ENCODE results near the gene RASAL2. TPM values are rescaled to one million over a fixed set of nuclear protein-coding genes. Genes with fewer than 3 reads are reported as not detected.

RASAL2 gene
- total RNA-seq, 1 experiment from 2014 or later: 36.8 TPM

- DNase-seq: no peak
- POLR2A ChIA-PET: no interaction called here
- Mint-ChIP-seq H3K9me3 (ENCODE audit: unreplicated experiment) (no peaks in the 10 kb centered on the region), H3K4me1 (ENCODE audit: low read depth, unreplicated experiment) (no peaks in the 10 kb centered on the region), H3K27me3 (ENCODE audit: insufficient read depth, unreplicated experiment) (no peaks in the 10 kb centered on the region), H3K4me3 (ENCODE audit: unreplicated experiment) (no peak overlapping the region), H3K27ac (ENCODE audit: unreplicated experiment) (no peak overlapping the region), H3K36me3 (ENCODE audit: insufficient read depth, unreplicated experiment) (peaks cover 5% of the 10 kb centered on the region)
- H3K4me3 ChIP-seq (ENCODE audit: low read depth, low read length): no peak overlapping the region
- CTCF ChIA-PET: interaction anchor here (0.8 kb wide), 1 partner anchor 650 kb away, joined by 6 read pairs; no protein-coding TSS in a partner anchor
- H3K27me3 ChIP-seq (replicated peaks; ENCODE audit: control insufficient read depth, insufficient read depth, low read length): no peaks in the 10 kb centered on the region
- no peak for TF ChIP-seq CTCF (IDR thresholded peaks at IDR 0.05; ENCODE audit: insufficient read depth in 1 of 2, low read depth in 1 of 2, low read length in 1 of 2, severe bottlenecking in 1 of 2, unreplicated experiment in 1 of 2)
- intact Hi-C loops (cut with micrococcal nuclease; ENCODE audit: unreplicated experiment): no loop called here
- H3K4me1 ChIP-seq: peaks cover 8% of the 10 kb centered on the region; the same call in 1 of the 2 replicates
- BruUV-seq (replicated peaks): no TSS peak
- no peaks in the 10 kb centered on the region for H3K36me3 ChIP-seq (ENCODE audit: control insufficient read depth, insufficient read depth, low read length)
- H3K9me3 ChIP-seq: no peaks in the 10 kb centered on the region
Measured at GRCh38 chr1:178371933-178372388, 278.1 kb downstream of the RASAL2 start.

- DNase-seq: no peak
- Mint-ChIP-seq H3K4me3 (ENCODE audit: unreplicated experiment) (no peak overlapping the region), H3K36me3 (ENCODE audit: insufficient read depth, unreplicated experiment) (peaks cover 7% of the 10 kb centered on the region), H3K9me3 (ENCODE audit: unreplicated experiment) (no peaks in the 10 kb centered on the region), H3K27ac (ENCODE audit: unreplicated experiment) (no peak overlapping the region), H3K27me3 (ENCODE audit: insufficient read depth, unreplicated experiment) (no peaks in the 10 kb centered on the region), H3K4me1 (ENCODE audit: low read depth, unreplicated experiment) (peaks cover 6% of the 10 kb centered on the region)
- ChIA-PET POLR2A (no interaction called here), CTCF (no interaction called here)
- TF ChIP-seq CTCF (IDR thresholded peaks at IDR 0.05; ENCODE audit: insufficient read depth in 1 of 2, low read depth in 1 of 2, low read length in 1 of 2, severe bottlenecking in 1 of 2, unreplicated experiment in 1 of 2): no peak
- Histone ChIP-seq H3K36me3 (ENCODE audit: control insufficient read depth, insufficient read depth, low read length) (no peaks in the 10 kb centered on the region), H3K4me3 (ENCODE audit: low read depth, low read length) (no peak overlapping the region), H3K27me3 (replicated peaks; ENCODE audit: control insufficient read depth, insufficient read depth, low read length) (no peaks in the 10 kb centered on the region), H3K9me3 (no peaks in the 10 kb centered on the region), H3K4me1 (peaks cover 8% of the 10 kb centered on the region; the same call in 1 of the 2 replicates)
- intact Hi-C loops (cut with micrococcal nuclease; ENCODE audit: unreplicated experiment): no loop called here
- BruUV-seq (replicated peaks): no TSS peak
Measured at GRCh38 chr1:178374016-178374415, 280.1 kb downstream of the RASAL2 start.

- Histone ChIP-seq H3K4me3 (ENCODE audit: low read depth, low read length) (no peak overlapping the region), H3K4me1 (peaks cover 8% of the 10 kb centered on the region; the same call in 1 of the 2 replicates), H3K36me3 (ENCODE audit: control insufficient read depth, insufficient read depth, low read length) (no peaks in the 10 kb centered on the region), H3K9me3 (no peaks in the 10 kb centered on the region), H3K27me3 (replicated peaks; ENCODE audit: control insufficient read depth, insufficient read depth, low read length) (no peaks in the 10 kb centered on the region)
- ChIA-PET POLR2A (no interaction called here), CTCF (no interaction called here)
- intact Hi-C loops (cut with micrococcal nuclease; ENCODE audit: unreplicated experiment): no loop called here
- H3K4me1 Mint-ChIP-seq (ENCODE audit: low read depth, unreplicated experiment): peaks cover 6% of the 10 kb centered on the region
- no peak overlapping the region for H3K27ac Mint-ChIP-seq (ENCODE audit: unreplicated experiment)
- no TSS peak for BruUV-seq (replicated peaks)
- TF ChIP-seq CTCF (IDR thresholded peaks at IDR 0.05; ENCODE audit: insufficient read depth in 1 of 2, low read depth in 1 of 2, low read length in 1 of 2, severe bottlenecking in 1 of 2, unreplicated experiment in 1 of 2): no peak
- H3K27me3 Mint-ChIP-seq (ENCODE audit: insufficient read depth, unreplicated experiment): no peaks in the 10 kb centered on the region
- H3K4me3 Mint-ChIP-seq (ENCODE audit: unreplicated experiment): no peak overlapping the region
- H3K36me3 Mint-ChIP-seq (ENCODE audit: insufficient read depth, unreplicated experiment): peaks cover 6% of the 10 kb centered on the region
- DNase-seq: no peak
- H3K9me3 Mint-ChIP-seq (ENCODE audit: unreplicated experiment): no peaks in the 10 kb centered on the region
Measured at GRCh38 chr1:178376008-178376407, 282.1 kb downstream of the RASAL2 start.
